HEK293 (cell line): ENCODE data around the gene TPRN.

Source experiments
- MYNN ChIP-seq: fragments of 450-650 bp; formaldehyde crosslinking; IDR thresholded peaks from 2 replicates; pipeline ENCODE4 v1.5.1; 2016; ENCODE audit warnings: missing biosample characterization, missing genetic modification characterization, borderline replicate concordance
- YY2 ChIP-seq: fragments of 450-650 bp; formaldehyde crosslinking; IDR thresholded peaks from 2 replicates; pipeline ENCODE4 v1.5.1; 2016; ENCODE audit warnings: missing biosample characterization, missing genetic modification characterization
- ZNF114 ChIP-seq: fragments of 450-650 bp; formaldehyde crosslinking; IDR thresholded peaks from 2 replicates; pipeline ENCODE4 v1.5.0; 2017; ENCODE audit warnings: missing biosample characterization, missing genetic modification characterization
- ZNF19 ChIP-seq: fragments of 450-650 bp; formaldehyde crosslinking; IDR thresholded peaks from 2 replicates; pipeline ENCODE4; 2016; ENCODE audit warnings: missing biosample characterization, missing genetic modification characterization, low read depth
- ZNF221 ChIP-seq: fragments of 450-650 bp; formaldehyde crosslinking; IDR thresholded peaks from 2 replicates; pipeline ENCODE4 v1.5.1; 2017; ENCODE audit warnings: missing biosample characterization, missing genetic modification characterization, borderline replicate concordance
- ZNF24 ChIP-seq: fragments of 450-650 bp; formaldehyde crosslinking; IDR thresholded peaks from 2 replicates; pipeline ENCODE4 v1.5.1; 2016; ENCODE audit warnings: missing biosample characterization, missing genetic modification characterization
- ZNF274 ChIP-seq, 2 experiments: fragments of 200-500 bp in 1 of 2; fragments of 450-650 bp in 1 of 2; sonication (Bioruptor generic) in 1 of 2; formaldehyde crosslinking in 1 of 2; IDR thresholded peaks; 2 replicates each; pipeline versions ENCODE4 v1.5.1 to v1.6.1; 2014 to 2016; ENCODE audit warnings: borderline replicate concordance in 1 of 2, inconsistent platforms in 1 of 2, low read length in 1 of 2, missing biosample characterization in 1 of 2, missing genetic modification characterization in 1 of 2
- ZNF302 ChIP-seq: fragments of 450-650 bp; formaldehyde crosslinking; IDR thresholded peaks from 2 replicates; pipeline ENCODE4 v1.5.1; 2016; ENCODE audit warnings: missing biosample characterization, missing genetic modification characterization, low read depth
- ZNF658 ChIP-seq: fragments of 450-650 bp; formaldehyde crosslinking; IDR thresholded peaks from 2 replicates; pipeline ENCODE4; 2016; ENCODE audit warnings: missing biosample characterization, missing genetic modification characterization
- ZNF670 ChIP-seq: fragments of 450-650 bp; formaldehyde crosslinking; IDR thresholded peaks from 2 replicates; pipeline ENCODE4 v1.5.1; 2016; ENCODE audit warnings: missing biosample characterization, missing genetic modification characterization, low read depth
- TF ChIP-seq, protein P1 (sequence below): fragments of 450-650 bp; formaldehyde crosslinking; conservative IDR thresholded peaks from 2 replicates; pipeline ENCODE4 v1.5.1; 2016; ENCODE audit warnings: low read depth, missing biosample characterization, missing genetic modification characterization
- TF ChIP-seq, protein P2 (sequence below): fragments of 450-650 bp; formaldehyde crosslinking; IDR thresholded peaks from 2 replicates; pipeline ENCODE4 v1.5.1; 2016; ENCODE audit warnings: missing biosample characterization, missing genetic modification characterization
- TF ChIP-seq, protein P3 (sequence below): fragments of 450-650 bp; formaldehyde crosslinking; IDR thresholded peaks from 2 replicates; pipeline ENCODE4 v1.5.1; 2016; ENCODE audit warnings: missing biosample characterization, missing genetic modification characterization
- TF ChIP-seq, protein P4 (sequence below): fragments of 450-650 bp; formaldehyde crosslinking; IDR thresholded peaks from 2 replicates; pipeline ENCODE4 v1.5.1; 2016; ENCODE audit warnings: missing biosample characterization, missing genetic modification characterization

DNA sequence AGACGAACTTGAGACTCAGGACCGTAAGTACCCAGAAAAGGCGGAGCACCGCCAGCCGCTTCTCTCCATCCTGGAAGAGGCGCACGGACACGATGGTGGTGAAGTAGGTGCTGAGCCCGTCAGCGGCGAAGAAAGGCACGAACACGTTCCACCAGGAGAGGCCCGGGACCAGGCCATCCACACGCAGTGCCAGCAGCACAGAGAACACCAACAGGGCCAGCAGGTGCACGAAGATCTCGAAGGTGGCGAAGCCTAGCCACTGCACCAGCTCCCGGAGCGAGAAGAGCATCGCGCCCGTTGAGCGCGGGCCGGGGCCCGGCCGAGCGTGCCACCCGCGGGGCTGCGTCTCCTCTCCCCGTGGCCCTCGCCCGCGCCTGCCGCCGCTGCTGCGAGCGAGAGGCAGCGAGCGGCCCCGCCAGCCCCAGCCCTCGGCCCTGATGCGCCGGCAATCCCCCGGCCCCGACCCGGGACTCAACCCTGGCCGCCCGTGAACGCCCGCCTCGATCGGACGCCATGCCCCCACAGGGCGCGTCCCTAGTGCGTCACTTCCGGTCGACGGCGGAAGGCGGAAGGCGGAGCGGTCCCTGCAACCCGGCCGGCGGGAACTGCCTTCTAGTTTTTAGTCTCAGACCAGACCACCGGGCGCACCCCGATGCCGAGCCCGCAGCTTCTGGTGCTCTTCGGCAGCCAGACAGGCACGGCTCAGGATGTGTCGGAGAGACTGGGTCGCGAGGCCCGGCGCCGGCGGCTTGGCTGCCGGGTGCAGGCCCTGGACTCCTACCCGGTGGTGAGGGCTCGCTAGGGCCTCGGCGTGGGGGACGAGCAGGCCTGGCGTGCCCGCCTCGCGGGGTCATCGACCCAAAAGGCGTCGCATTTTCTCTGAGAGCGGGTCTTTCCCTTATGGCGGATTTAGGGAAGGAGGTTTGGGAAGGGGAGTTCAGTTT lies 4.9 kb upstream of the TPRN start, which contains the start of the genes NDOR1 and TMEM203:
- TF ChIP-seq, protein P1, sequence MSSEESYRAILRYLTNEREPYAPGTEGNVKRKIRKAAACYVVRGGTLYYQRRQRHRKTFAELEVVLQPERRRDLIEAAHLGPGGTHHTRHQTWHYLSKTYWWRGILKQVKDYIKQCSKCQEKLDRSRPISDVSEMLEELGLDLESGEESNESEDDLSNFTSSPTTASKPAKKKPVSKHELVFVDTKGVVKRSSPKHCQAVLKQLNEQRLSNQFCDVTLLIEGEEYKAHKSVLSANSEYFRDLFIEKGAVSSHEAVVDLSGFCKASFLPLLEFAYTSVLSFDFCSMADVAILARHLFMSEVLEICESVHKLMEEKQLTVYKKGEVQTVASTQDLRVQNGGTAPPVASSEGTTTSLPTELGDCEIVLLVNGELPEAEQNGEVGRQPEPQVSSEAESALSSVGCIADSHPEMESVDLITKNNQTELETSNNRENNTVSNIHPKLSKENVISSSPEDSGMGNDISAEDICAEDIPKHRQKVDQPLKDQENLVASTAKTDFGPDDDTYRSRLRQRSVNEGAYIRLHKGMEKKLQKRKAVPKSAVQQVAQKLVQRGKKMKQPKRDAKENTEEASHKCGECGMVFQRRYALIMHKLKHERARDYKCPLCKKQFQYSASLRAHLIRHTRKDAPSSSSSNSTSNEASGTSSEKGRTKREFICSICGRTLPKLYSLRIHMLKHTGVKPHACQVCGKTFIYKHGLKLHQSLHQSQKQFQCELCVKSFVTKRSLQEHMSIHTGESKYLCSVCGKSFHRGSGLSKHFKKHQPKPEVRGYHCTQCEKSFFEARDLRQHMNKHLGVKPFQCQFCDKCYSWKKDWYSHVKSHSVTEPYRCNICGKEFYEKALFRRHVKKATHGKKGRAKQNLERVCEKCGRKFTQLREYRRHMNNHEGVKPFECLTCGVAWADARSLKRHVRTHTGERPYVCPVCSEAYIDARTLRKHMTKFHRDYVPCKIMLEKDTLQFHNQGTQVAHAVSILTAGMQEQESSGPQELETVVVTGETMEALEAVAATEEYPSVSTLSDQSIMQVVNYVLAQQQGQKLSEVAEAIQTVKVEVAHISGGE (tag by site-specific recombination) = peak; percentile 97
- TF ChIP-seq ZNF114 (no peak), ZNF274 (IDR thresholded peaks at IDR 0.05; ENCODE audit: low read length) (no peak), ZNF274 (tag by site-specific recombination; IDR thresholded peaks at IDR 0.05; ENCODE audit: borderline replicate concordance) (no peak), ZNF670 (no peak), ZNF302 (no peak), ZNF24 (tag by site-specific recombination) (0 out of 2 replicates have a peak, but pooled peaks have one; percentile 42), ZNF19 (tag by site-specific recombination) (no peak), ZNF221 (tag by site-specific recombination) (no peak), MYNN (tag by site-specific recombination) (no peak), YY2 (tag by site-specific recombination) (peak; percentile 82), ZNF658 (tag by site-specific recombination) (no peak)
- TF ChIP-seq, protein P2, sequence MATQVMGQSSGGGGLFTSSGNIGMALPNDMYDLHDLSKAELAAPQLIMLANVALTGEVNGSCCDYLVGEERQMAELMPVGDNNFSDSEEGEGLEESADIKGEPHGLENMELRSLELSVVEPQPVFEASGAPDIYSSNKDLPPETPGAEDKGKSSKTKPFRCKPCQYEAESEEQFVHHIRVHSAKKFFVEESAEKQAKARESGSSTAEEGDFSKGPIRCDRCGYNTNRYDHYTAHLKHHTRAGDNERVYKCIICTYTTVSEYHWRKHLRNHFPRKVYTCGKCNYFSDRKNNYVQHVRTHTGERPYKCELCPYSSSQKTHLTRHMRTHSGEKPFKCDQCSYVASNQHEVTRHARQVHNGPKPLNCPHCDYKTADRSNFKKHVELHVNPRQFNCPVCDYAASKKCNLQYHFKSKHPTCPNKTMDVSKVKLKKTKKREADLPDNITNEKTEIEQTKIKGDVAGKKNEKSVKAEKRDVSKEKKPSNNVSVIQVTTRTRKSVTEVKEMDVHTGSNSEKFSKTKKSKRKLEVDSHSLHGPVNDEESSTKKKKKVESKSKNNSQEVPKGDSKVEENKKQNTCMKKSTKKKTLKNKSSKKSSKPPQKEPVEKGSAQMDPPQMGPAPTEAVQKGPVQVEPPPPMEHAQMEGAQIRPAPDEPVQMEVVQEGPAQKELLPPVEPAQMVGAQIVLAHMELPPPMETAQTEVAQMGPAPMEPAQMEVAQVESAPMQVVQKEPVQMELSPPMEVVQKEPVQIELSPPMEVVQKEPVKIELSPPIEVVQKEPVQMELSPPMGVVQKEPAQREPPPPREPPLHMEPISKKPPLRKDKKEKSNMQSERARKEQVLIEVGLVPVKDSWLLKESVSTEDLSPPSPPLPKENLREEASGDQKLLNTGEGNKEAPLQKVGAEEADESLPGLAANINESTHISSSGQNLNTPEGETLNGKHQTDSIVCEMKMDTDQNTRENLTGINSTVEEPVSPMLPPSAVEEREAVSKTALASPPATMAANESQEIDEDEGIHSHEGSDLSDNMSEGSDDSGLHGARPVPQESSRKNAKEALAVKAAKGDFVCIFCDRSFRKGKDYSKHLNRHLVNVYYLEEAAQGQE = peak; percentile 16; the same call in 1 of the 2 replicates
- TF ChIP-seq, protein P3, sequence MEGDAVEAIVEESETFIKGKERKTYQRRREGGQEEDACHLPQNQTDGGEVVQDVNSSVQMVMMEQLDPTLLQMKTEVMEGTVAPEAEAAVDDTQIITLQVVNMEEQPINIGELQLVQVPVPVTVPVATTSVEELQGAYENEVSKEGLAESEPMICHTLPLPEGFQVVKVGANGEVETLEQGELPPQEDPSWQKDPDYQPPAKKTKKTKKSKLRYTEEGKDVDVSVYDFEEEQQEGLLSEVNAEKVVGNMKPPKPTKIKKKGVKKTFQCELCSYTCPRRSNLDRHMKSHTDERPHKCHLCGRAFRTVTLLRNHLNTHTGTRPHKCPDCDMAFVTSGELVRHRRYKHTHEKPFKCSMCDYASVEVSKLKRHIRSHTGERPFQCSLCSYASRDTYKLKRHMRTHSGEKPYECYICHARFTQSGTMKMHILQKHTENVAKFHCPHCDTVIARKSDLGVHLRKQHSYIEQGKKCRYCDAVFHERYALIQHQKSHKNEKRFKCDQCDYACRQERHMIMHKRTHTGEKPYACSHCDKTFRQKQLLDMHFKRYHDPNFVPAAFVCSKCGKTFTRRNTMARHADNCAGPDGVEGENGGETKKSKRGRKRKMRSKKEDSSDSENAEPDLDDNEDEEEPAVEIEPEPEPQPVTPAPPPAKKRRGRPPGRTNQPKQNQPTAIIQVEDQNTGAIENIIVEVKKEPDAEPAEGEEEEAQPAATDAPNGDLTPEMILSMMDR = no peak
- TF ChIP-seq, protein P4, sequence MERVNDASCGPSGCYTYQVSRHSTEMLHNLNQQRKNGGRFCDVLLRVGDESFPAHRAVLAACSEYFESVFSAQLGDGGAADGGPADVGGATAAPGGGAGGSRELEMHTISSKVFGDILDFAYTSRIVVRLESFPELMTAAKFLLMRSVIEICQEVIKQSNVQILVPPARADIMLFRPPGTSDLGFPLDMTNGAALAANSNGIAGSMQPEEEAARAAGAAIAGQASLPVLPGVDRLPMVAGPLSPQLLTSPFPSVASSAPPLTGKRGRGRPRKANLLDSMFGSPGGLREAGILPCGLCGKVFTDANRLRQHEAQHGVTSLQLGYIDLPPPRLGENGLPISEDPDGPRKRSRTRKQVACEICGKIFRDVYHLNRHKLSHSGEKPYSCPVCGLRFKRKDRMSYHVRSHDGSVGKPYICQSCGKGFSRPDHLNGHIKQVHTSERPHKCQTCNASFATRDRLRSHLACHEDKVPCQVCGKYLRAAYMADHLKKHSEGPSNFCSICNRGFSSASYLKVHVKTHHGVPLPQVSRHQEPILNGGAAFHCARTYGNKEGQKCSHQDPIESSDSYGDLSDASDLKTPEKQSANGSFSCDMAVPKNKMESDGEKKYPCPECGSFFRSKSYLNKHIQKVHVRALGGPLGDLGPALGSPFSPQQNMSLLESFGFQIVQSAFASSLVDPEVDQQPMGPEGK (tag by site-specific recombination) = peak; percentile 53; the same call in 1 of the 2 replicates
